Measurements from ENCODE around the gene TSPAN10.

DNA sequence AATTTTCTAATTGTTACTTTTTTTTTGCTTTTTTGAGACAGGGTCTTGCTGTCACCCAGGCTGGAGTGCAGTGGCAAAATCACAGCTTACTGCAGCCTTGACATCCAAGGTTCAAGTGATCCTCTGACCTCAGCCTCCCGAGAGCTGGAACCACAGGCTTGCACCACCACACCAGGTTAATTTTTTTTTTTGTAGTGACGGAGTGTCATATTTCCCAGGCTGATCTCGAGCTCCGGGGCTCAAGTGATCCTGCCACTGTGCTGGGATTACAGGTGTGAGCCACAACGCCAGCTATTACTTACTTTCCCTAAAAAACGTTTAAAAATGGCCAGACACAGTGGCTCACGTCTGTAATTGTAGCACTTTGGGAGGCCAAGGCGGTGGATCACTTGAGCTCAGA, 6.7 kb upstream of the TSPAN10 start:
- no peak for TF ChIP-seq TAF1 (IDR thresholded peaks at IDR 0.05; ENCODE audit: low read depth)
- TF ChIP-seq, protein P1, sequence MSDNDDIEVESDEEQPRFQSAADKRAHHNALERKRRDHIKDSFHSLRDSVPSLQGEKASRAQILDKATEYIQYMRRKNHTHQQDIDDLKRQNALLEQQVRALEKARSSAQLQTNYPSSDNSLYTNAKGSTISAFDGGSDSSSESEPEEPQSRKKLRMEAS (IDR thresholded peaks at IDR 0.05): no peak
- TF ChIP-seq, protein P2, sequence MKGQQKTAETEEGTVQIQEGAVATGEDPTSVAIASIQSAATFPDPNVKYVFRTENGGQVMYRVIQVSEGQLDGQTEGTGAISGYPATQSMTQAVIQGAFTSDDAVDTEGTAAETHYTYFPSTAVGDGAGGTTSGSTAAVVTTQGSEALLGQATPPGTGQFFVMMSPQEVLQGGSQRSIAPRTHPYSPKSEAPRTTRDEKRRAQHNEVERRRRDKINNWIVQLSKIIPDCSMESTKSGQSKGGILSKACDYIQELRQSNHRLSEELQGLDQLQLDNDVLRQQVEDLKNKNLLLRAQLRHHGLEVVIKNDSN (IDR thresholded peaks at IDR 0.05): no peak
- no peak for TF ChIP-seq EP300 (IDR thresholded peaks at IDR 0.05; ENCODE audit: borderline replicate concordance)
- TF ChIP-seq, protein P3, sequence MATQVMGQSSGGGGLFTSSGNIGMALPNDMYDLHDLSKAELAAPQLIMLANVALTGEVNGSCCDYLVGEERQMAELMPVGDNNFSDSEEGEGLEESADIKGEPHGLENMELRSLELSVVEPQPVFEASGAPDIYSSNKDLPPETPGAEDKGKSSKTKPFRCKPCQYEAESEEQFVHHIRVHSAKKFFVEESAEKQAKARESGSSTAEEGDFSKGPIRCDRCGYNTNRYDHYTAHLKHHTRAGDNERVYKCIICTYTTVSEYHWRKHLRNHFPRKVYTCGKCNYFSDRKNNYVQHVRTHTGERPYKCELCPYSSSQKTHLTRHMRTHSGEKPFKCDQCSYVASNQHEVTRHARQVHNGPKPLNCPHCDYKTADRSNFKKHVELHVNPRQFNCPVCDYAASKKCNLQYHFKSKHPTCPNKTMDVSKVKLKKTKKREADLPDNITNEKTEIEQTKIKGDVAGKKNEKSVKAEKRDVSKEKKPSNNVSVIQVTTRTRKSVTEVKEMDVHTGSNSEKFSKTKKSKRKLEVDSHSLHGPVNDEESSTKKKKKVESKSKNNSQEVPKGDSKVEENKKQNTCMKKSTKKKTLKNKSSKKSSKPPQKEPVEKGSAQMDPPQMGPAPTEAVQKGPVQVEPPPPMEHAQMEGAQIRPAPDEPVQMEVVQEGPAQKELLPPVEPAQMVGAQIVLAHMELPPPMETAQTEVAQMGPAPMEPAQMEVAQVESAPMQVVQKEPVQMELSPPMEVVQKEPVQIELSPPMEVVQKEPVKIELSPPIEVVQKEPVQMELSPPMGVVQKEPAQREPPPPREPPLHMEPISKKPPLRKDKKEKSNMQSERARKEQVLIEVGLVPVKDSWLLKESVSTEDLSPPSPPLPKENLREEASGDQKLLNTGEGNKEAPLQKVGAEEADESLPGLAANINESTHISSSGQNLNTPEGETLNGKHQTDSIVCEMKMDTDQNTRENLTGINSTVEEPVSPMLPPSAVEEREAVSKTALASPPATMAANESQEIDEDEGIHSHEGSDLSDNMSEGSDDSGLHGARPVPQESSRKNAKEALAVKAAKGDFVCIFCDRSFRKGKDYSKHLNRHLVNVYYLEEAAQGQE (IDR thresholded peaks at IDR 0.05; ENCODE audit: low read depth): no peak
- TF ChIP-seq CREB1 (IDR thresholded peaks at IDR 0.05; ENCODE audit: low read depth): no peak
